ENCODE measurements around the gene HSF2BP.
A peak's percentile ranks its signal among the peaks of the same experiment; 100 is the strongest.
"Not testable (repeated sequence)": the region's sequence is repeated elsewhere in the genome, so short reads cannot be mapped to it uniquely, and the experiment has no call there.

The HSF2BP gene

DNA sequence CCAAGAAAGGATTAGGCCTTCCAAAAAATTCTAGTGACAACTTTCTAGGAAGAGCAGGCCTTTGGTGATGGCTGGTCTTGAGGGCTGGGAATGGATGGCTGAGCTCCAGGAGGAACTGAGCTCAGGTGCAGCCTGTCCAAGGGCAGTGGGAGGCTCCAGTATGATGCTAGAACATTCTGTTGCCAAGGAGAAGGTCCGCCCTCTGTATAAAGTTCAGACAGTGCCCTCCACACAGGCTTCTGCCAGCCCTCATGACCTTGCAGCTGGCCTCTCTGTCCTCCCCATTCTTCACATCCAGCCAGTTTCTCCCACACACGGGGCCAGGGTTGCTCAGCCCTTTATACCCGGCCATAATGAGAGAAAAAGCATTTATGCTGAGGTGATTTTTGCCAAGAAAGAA is 146.3 kb downstream of the HSF2BP start:
- DNase-seq, result not testable (repeated sequence)

DNA sequence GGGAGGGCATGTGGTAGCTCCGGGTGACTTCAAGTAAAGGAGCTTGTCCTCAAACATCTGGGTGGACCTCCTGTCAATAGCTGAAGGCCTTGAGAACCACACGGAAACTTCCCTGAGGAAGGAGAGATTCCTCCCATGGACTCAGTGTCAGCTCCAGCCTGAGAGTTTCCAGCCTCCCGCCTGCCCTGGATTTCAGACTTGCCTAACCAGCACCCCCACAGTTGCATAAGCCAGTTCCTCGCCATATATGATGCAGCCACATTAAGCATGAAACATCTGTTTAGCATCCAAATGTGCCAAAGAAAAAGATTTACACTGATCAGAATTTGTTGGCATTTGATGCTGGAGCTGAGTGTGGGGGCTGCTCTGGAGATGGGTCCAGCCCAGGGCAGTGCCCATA is 148.1 kb downstream of the HSF2BP start:
- DNase-seq, result not testable (repeated sequence)

DNA sequence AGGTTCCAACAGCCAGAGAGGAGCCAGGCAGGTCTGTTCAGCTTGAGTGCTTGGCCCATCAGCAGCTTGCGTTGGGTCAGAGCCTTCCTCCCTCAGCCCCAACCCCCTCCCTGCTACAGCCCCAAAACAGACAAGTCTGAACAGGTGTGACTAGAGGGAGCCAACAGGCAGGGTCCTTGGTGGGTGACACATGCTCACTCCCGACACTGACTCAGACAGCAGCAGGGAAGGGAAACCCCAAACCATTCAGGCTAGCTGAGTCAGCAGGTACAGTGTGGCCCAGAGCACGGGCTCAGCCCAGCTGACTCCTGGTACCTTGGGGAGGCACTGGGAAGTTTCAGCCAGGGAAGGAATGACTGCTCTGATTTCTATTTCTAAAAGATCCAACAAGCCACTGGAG is 148.6 kb downstream of the HSF2BP start:
- DNase-seq, result not testable (repeated sequence)

DNA sequence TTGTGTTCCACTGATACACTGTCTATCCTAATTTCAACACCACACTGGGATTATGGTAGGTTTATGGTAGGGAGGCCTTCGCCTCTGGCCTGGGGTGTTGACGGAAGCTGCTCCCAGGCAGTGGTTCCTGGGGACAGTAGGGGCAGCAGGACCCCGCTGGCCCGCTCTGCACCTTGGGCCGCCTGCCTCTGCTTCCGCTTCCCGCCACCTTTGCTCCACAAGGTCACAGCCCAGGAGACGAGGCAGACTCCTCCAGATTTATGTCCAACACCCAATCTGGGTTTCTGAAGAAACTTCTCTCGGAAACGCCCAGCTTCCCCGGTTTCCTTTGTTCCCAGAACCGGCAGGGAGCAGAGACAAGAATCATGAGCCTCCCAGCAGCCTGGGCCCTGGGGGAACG is 155.4 kb downstream of the HSF2BP start:
- not testable (repeated sequence) for DNase-seq

DNA sequence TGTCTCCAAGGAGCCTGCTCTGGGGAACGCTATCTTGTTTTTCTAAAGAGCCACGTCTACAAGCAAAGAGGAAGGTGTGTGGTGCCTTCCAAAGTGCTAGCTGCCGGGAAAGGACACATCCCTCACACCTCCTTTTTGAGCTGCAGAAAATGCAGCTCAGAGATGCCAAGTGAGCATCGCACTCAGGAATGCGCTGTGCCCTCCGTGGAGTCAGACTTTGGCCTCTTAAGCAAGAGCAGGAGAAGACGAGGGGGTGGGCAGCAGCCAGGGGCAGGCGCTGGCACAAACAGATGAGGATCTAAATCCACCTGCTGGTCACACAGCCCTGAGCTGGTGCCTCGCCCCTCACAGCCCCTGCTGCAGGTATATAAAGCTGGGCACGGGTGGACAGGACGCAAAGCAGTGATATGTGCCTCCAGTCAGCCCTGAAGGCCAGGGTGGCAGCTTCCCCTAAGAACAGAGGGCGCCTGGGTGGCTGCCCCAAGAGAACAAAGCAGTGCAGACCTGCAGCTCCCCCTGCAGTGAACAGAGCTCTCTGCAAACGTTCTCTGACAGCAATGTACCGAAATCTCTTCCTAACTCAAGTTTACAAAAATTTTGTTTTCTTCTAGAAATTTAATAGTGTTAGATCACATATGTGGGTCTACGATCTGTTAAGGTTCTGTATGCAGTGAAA is 156.1 kb downstream of the HSF2BP start:
- not testable (repeated sequence) for DNase-seq

DNA sequence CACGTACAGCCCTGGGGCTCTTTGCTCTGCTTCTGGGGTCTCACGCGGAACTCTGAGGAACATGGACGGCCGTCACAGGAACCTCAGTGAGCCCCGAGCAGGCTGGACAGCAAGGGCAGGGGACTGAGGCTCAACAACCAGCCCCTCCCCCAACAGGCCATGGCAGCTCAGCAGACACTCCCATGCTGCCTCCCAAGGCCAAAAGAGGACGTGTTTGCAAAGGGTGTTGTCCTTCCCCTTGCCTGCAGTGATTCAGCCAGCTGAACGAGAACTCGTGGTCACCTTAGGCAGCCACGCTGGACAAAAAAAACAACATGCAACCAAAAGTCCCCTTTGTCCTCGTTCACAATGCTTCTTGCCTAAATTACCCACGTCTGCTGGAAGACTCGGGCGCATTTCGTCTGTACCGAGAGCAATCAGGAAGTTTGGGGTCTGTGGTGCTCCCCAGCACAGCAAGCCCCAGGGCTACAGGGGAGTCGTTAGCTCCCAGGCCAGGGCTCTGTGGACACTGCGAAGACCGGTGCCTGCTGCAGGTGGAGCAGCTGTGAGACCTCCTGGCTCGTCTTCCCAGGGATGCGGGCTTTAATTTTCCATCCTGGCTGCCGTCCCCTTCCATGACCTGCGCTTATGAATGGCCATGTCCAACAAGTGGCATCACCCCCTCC is 156.7 kb downstream of the HSF2BP start:
- DNase-seq, result not testable (repeated sequence)

DNA sequence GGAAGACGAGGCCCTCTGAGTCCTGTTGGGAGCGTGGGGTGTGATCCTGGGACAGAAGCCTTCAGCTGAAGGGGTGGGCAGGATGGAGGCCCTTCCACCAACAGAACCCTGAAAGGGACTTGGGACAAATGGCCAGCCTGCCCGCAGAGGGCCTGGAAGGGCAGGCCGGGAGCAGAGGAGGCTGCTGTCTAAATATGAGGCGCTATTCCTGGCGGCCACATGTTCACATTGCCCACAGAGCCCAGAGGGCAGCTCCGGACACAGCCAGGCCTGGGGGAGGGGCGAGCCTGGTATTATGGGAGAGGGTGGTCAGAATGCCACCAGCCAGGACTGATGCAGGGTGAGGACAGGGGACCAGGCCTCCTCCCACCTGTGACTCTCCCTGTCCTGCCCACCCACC is 160.4 kb downstream of the HSF2BP start:
- not testable (repeated sequence) for DNase-seq

DNA sequence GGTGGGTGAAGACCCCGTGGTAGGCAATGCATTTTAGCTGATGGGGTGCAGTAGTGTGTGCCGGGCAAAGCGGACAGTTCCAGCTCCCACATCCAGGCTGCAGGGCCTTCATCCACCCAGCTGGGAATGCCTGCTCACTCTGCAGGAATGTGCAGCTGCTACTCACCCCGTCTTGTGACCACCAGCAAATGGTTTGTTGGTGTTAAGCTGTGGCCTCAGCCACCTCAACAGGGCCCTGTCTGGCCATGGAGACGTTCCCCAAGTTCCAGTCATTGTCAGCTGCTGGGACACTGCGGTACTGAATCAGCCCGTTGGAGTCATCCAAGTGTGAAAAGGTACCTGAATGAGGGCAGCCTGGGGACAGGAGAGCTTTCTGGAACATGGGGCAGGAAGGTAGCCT is 161.2 kb downstream of the HSF2BP start:
- not testable (repeated sequence) for DNase-seq

DNA sequence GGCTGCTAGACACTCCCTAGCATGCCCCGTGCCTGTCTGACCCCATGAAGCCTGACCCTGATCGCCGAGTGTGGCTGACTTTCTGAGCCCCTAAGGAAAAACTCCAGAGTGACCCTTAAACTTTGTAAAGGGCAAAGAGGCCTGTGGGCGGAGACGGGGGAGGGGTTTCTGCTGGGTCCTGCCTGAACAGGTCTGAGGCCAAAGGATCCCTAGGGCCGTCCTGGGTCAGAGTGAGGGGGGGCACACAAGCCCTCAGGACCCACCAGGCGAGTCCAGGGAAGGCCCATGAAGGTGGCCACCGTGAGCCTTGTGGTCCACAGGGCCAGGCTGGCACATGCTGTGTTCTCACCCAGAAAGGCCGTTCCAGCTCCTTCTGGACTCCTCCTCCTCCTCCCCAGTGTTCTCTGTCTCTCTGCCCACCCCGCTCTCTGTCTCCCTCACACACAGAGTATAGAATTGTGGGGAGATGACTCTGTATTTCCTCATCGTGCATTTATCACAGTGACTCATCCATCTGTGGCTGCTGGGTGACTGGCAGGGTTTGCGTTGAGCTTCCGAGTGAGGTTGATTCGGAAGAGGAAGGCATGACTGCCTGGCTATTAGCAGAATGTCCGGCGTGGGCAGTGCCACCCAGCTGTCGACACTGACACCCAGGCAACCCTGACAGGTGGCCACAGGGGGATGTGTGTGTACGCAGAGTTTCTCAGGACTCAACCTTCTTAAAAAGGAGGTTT is 164.8 kb downstream of the HSF2BP start:
- peak in 1 of 2 donors; percentile 1 for DNase-seq

DNA sequence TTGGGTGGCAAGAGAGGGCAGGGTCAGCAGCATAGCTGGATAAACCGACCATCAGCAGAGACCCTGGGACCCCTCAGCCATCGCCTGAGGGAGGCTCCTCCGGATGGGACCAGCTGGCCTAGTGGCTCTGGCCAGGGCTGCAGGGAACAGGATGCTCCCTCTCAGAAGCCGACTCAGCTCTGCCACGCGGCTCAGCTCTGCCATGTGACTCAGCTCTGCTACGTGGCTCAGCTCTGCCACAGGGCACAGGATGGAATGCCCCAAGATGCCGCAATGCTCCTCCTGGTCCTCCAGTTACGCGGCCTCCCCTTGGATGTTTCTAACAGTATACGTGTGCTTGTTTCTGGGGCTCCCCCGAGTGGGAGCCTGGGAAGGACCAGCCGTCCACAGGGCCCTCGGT is 165.8 kb downstream of the HSF2BP start:
- DNase-seq, result not testable (repeated sequence)

DNA sequence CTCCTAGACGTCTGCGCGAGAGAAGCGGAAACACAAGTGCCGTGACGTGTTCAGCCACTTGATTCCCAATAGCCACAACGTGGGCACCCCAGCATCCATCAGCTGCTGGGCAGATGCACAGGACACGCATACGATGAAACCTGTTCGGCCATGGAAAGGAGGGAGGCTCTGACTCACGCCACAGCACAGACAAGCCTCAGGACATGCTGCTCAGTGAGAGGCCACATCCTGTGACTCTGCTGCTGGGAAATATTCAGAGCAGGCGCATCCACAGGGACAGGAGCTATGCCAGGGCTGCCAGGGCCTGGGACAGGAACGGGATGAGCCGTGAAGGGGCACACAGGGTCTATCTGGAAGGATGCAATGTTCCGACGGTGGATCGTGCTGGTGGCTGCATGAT is 171.1 kb downstream of the HSF2BP start:
- DNase-seq, result not testable (repeated sequence)

DNA sequence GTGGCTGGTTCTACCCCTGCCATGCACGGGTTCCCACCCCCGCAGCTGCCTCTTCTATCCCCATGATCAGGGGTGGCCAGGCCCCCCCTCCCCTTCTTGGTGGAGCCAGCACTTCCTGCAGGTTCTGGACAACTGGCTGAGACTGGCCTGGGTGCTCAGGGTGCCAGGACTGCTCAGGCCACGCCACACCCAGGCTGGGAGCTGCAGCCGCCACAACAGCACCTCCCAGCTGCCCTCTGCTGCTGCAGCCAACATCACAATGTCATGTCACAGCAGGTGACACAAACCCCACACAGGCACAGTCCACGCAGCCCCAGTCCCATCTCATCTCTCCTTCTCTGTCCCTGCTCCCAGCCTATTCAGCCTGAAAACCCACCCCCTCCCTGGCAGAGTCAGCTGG is 173.2 kb downstream of the HSF2BP start:
- DNase-seq, result not testable (repeated sequence)

DNA sequence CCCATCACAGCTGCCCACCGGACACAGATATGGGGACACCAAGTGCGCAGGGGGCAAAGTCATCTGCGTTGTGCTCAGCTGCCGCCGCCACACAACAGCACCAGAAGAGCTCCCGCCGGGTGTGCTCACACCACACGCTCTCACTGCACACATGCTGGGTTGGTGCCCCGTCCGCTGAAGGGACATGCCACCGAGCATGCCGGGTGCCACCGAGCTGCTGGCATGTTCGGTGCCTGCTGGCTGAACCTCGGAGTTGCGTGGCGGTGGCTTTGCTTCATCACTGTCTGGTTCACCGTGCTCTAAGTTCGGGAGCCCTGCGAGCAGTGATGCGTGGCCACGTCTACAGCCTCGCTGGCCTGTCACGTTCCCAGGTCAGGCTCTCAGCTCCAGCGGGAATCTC is 174.3 kb downstream of the HSF2BP start:
- not testable (repeated sequence) for DNase-seq

DNA sequence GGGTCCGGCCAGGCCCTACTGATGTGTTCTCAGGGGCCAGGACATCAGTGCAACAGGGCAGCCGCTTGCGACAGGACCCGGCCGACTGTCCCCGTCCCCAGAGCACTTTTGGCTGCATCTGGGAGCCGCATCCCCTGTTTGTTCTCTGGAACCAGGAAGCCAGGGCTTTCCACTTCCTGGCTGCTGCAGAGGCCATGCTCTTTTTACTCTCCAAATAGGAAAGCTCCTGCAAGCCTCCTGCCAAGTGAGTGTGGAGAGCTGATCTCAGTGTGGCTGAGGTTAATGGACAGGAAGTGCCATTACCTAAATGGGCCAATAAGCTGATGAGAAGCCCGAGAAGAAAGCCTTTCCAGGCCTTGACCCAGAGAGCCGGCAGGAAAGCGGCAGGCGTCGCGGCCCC is 180.1 kb downstream of the HSF2BP start:
- DNase-seq, result not testable (repeated sequence)
